ENCODE measurements around the gene WDR45.
A peak's percentile ranks its signal among the peaks of the same experiment; 100 is the strongest.

WDR45 gene

GRCh38 chrX:49043220-49043986, 36.3 kb downstream of the WDR45 start, which contains the start of gene TFE3:
TSS of gene TFE3 (minus strand) at chrX:49043357. CDS start at chrX:49043226, 131 bp downstream.
- DNase-seq: peak; percentile 93

DNA sequence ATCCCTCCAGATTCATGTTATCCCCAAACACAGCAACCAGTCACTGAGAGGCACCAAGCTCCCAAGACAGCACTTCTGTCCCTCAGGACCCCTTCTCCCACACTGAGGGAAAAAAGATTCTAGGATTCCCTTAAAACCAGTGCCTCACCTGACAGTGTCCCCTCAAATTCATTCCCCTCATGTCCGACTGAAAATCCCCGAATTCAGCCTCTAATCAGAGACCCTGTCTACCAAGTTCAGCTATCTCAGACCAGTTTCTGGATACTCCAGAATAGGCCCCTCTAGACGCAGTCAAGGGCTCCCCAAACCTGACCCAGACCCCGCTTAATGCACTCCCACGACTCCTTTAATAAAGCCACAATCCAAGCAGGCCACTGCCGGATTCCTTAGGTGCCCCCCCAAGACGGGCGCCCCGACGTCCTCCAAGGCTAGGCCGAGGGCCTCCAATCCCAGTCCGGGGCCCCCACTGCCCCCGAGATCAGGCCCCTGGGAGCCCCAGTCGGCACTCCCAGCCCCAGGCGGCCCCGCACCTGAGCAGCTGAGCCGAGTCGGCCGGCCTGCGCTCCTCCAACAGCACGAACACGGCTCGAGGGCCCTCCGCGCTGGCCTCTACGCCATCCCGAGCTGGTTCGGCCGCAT, 37.0 kb downstream of the WDR45 start:
- no peak for DNase-seq

- no peak for DNase-seq
Measured at GRCh38 chrX:49041744-49042580, 37.7 kb downstream of the WDR45 start.

DNA sequence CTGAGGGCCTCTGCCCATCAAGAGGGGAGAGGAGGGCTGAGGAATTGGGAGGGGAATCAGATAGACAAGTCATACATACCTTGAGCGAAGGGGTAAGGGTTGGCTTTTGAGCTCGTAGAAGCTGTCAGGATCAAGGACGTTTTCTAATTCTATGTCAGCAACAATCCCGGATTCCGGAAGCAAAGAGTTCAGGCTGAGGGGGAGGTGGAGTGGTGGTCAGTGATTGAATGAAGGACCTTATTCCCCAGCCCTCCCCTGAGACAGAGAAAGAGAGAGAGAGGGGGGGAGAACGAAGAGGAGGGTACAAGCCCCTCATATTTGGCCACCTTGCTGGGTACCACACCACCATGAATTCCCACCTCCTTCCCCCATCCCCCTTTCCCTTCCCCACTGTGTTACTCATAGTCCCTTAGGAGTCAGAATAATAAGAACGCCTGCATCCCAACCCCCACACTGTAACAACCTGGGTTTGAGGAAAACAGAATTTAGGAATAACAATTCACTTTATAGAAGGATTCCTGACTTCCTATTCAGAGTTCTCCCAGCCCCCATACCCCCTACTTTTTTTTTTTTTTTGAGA, 39.2 kb downstream of the WDR45 start:
- DNase-seq: no peak

- DNase-seq: peak; percentile 48
Measured at GRCh38 chrX:49039598-49040375, 39.9 kb downstream of the WDR45 start.

GRCh38 chrX:49037883-49038475, 41.7 kb downstream of the WDR45 start:
- DNase-seq: no peak

DNA sequence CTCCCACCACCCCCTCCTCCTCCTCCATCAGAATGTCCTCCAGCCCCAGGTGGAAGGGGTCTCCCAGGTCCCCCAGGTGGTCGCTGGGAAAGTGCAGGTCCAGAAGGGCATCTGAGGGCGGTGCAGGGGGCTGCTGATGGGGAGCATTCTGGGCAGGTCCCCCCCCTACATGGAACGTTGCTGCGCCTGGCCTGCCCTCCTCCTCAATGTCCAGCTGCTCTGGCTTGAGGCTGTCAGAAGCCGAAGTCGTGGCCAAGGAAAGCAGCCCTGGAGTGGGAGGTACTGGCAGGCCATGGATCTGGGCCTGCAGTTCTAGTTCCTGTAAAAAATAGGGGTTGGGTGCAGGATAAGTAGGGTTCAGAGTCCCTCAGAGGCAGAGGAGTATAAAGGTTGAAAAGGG, 49.4 kb downstream of the WDR45 start:
- DNase-seq: no peak

DNA sequence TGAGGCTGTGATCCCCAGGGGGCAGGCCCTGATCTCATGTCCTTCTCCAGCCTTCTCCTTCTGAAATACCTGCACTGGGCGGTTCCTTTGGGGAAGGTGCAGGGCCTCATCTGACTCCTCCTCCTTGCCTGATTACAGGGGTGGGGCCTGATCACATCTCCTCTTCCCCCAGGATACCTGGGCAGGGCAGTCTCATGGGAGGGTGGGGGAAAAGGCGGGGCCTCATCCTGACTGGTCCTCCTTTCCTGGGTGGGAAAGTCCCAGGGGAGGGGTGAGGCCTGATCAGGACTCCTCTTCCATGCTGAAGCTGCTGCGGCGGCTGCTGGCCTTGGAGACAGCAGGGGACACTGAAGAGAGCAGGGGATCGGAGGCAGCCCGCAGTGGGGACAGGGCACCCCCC, 49.8 kb downstream of the WDR45 start:
- DNase-seq: no peak

Measured in NCI-H2171 (cell line).